ENCODE data around the gene SCLY. TPM values are rescaled to one million over a fixed set of nuclear protein-coding genes. Genes with fewer than 3 reads are reported as not detected.

SCLY gene
- total RNA-seq, 1 experiment from 2014 or later, result 28.7 TPM

GRCh38 chr2:238093181-238094140 is 32.7 kb downstream of the SCLY start:
- Histone ChIP-seq H3K4me2 (ENCODE audit: low read length) (no peak overlapping the region), H3K27ac (ENCODE audit: low read depth, low read length) (no peak overlapping the region), H3K9me3 (ENCODE audit: control insufficient read depth in 1 of 2, insufficient read depth in 1 of 2, low read depth in 1 of 2, low read length in 2 of 2) (no peaks in the 10 kb centered on the region), H3K27me3 (ENCODE audit: insufficient read depth, low read length) (no peaks in the 10 kb centered on the region), H3K36me3 (ENCODE audit: control insufficient read depth in 1 of 2, insufficient read depth in 2 of 2, low read length in 2 of 2) (no peaks in the 10 kb centered on the region), H3K9ac (ENCODE audit: low read length) (no peak overlapping the region), H4K20me1 (ENCODE audit: insufficient read depth) (no peaks in the 10 kb centered on the region), H3K79me2 (ENCODE audit: insufficient read depth, low read length) (no peaks in the 10 kb centered on the region), H3K4me3 (replicated peaks in 1 of 2; ENCODE audit: low read depth in 1 of 2, low read length in 2 of 2) (no peak overlapping the region), H3K4me1 (ENCODE audit: control insufficient read depth in 1 of 2, insufficient read depth in 2 of 2, low read length in 2 of 2) (peaks cover 0 to 6% of the 10 kb centered on the region in 2 experiments; a peak in 3 of 4 replicates), H3K9me2 (ENCODE audit: insufficient read depth) (no peaks in the 10 kb centered on the region), H2AFZ (ENCODE audit: low read depth, low read length, poor library complexity, severe bottlenecking) (no peak overlapping the region)
- intact Hi-C loops (cut with micrococcal nuclease), result no loop called here
- ATAC-seq (no peak; the same call in 1 of the 2 replicates), DNase-seq (ENCODE audit: low read depth, low spot score) (no peak)
- BruUV-seq (replicated peaks), result no TSS peak
- CTCF ChIA-PET, result no interaction called here
- RAD21 ChIA-PET (ENCODE audit: low non-redundant PET in 1 of 2, low total read pairs in 2 of 2, uncharacterized antibody in 2 of 2, unreplicated experiment in 2 of 2), result no interaction called here
- POLR2A ChIA-PET, result no interaction called here
- no peak for TF ChIP-seq ELF1 (IDR thresholded peaks at IDR 0.05; ENCODE audit: borderline replicate concordance, low read depth)
- no peak for TF ChIP-seq CEBPB (IDR thresholded peaks at IDR 0.05; ENCODE audit: low read depth)
- no peak for TF ChIP-seq ATF3 (IDR thresholded peaks at IDR 0.05)
- no peak for TF ChIP-seq EGR1 (IDR thresholded peaks at IDR 0.05; ENCODE audit: low read depth)
- TF ChIP-seq RAD21 (IDR thresholded peaks at IDR 0.05; ENCODE audit: low read depth), result no peak
- no peak for TF ChIP-seq EZH2phosphoT487 (IDR thresholded peaks at IDR 0.05; ENCODE audit: borderline replicate concordance)
- TF ChIP-seq EZH2 (IDR thresholded peaks at IDR 0.05), result no peak
- TF ChIP-seq, protein P1, sequence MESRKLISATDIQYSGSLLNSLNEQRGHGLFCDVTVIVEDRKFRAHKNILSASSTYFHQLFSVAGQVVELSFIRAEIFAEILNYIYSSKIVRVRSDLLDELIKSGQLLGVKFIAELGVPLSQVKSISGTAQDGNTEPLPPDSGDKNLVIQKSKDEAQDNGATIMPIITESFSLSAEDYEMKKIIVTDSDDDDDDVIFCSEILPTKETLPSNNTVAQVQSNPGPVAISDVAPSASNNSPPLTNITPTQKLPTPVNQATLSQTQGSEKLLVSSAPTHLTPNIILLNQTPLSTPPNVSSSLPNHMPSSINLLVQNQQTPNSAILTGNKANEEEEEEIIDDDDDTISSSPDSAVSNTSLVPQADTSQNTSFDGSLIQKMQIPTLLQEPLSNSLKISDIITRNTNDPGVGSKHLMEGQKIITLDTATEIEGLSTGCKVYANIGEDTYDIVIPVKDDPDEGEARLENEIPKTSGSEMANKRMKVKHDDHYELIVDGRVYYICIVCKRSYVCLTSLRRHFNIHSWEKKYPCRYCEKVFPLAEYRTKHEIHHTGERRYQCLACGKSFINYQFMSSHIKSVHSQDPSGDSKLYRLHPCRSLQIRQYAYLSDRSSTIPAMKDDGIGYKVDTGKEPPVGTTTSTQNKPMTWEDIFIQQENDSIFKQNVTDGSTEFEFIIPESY (IDR thresholded peaks at IDR 0.05; ENCODE audit: extremely low read depth, insufficient replicate concordance, low read length), result no peak
- no peak for TF ChIP-seq SP1 (IDR thresholded peaks at IDR 0.05; ENCODE audit: low read depth)
- no peak for TF ChIP-seq CBX3 (IDR thresholded peaks at IDR 0.05; ENCODE audit: low read depth)
